H9 (cell line): ENCODE data around the gene USP37. TPM values are rescaled to one million over a fixed set of nuclear protein-coding genes. Genes with fewer than 3 reads are reported as not detected.
A peak's percentile ranks its signal among the peaks of the same experiment; 100 is the strongest.
"Not testable (repeated sequence)": the region's sequence is repeated elsewhere in the genome, so short reads cannot be mapped to it uniquely, and the experiment has no call there.

Experiments
- DNase-seq: peaks from one replicate; pipeline ENCODE4 v3.0.0-alpha.2; 2017
- H2AFZ ChIP-seq: one replicate; pipeline ENCODE4 v1.6.1; 2013; ENCODE audit warnings: mild to moderate bottlenecking, low read length, control low read depth, moderate library complexity
- H2AK5ac ChIP-seq: 2 replicates; pipeline ENCODE4 v1.6.1; 2013; ENCODE audit warnings: low read length, control low read depth, mixed read lengths; ENCODE audit not compliant: insufficient read length
- H2BK120ac ChIP-seq: one replicate; pipeline ENCODE4 v1.6.1; 2013; ENCODE audit warnings: low read depth, mild to moderate bottlenecking, low read length, control low read depth, inconsistent platforms; ENCODE audit not compliant: poor library complexity, severe bottlenecking
- H2BK12ac ChIP-seq: 2 replicates; pipeline ENCODE4 v1.6.1; 2013; ENCODE audit warnings: low read length, control low read depth, mixed read lengths, low read depth; ENCODE audit not compliant: insufficient read length
- H2BK15ac ChIP-seq: 2 replicates; pipeline ENCODE4 v1.6.1; 2013; ENCODE audit warnings: low read depth, low read length, control low read depth
- H2BK20ac ChIP-seq: one replicate; pipeline ENCODE4 v1.6.1; 2013; ENCODE audit warnings: low read depth, mild to moderate bottlenecking, low read length, control low read depth, inconsistent platforms; ENCODE audit not compliant: poor library complexity, severe bottlenecking
- H2BK5ac ChIP-seq: 2 replicates; pipeline ENCODE4 v1.6.1; 2013; ENCODE audit warnings: low read length, control low read depth, mixed read lengths; ENCODE audit not compliant: insufficient read length
- H3K14ac ChIP-seq: 2 replicates; pipeline ENCODE4 v1.6.1; 2013; ENCODE audit warnings: low read length, control low read depth; ENCODE audit not compliant: insufficient read depth
- H3K18ac ChIP-seq: 2 replicates; pipeline ENCODE4 v1.6.1; 2013; ENCODE audit warnings: low read depth, mild to moderate bottlenecking, mixed read lengths, low read length, control low read depth; ENCODE audit not compliant: insufficient read length
- H3K23ac ChIP-seq: 2 replicates; pipeline ENCODE4 v1.6.1; 2013; ENCODE audit warnings: low read length, control low read depth, mixed read lengths, low read depth; ENCODE audit not compliant: insufficient read length
- H3K23me2 ChIP-seq: 2 replicates; pipeline ENCODE4 v1.6.1; 2013; ENCODE audit warnings: low read depth, mild to moderate bottlenecking, mixed read lengths, low read length, control low read depth; ENCODE audit not compliant: insufficient read length, poor library complexity, severe bottlenecking
- H3K27ac ChIP-seq: 2 replicates; pipeline ENCODE4 v1.5.1; 2013; ENCODE audit warnings: low read length, control low read depth, mixed read lengths, low read depth; ENCODE audit not compliant: insufficient read length
- H3K27me3 ChIP-seq: 2 replicates; pipeline ENCODE4 v1.6.1; 2013; ENCODE audit warnings: low read length, control low read depth, inconsistent platforms; ENCODE audit not compliant: insufficient read depth
- H3K4ac ChIP-seq: 2 replicates; pipeline ENCODE4 v1.6.1; 2013; ENCODE audit warnings: low read depth, mild to moderate bottlenecking, control low read depth, inconsistent platforms, low read length, moderate library complexity
- H3K4me1 ChIP-seq: 2 replicates; pipeline ENCODE4 v1.6.1; 2013; ENCODE audit warnings: low read length, control low read depth, inconsistent platforms; ENCODE audit not compliant: insufficient read depth
- H3K4me2 ChIP-seq: 2 replicates; pipeline ENCODE4 v1.6.1; 2013; ENCODE audit warnings: low read length, control low read depth, mixed read lengths; ENCODE audit not compliant: insufficient read length, insufficient read depth
- H3K56ac ChIP-seq: 2 replicates; pipeline ENCODE4 v1.6.1; 2013; ENCODE audit warnings: low read depth, mild to moderate bottlenecking, mixed read lengths, low read length, control low read depth; ENCODE audit not compliant: insufficient read length
- H3K79me1 ChIP-seq: 2 replicates; pipeline ENCODE4 v1.6.1; 2013; ENCODE audit warnings: low read depth, mild to moderate bottlenecking, moderate library complexity, low read length, control low read depth, inconsistent platforms; ENCODE audit not compliant: insufficient read depth, poor library complexity, severe bottlenecking
- H3K79me2 ChIP-seq: 2 replicates; pipeline ENCODE4 v1.6.1; 2013; ENCODE audit warnings: low read length, control low read depth, inconsistent platforms; ENCODE audit not compliant: insufficient read depth
- H3K9ac ChIP-seq: 2 replicates; pipeline ENCODE4 v1.6.1; 2013; ENCODE audit warnings: low read length, control low read depth, mixed read lengths; ENCODE audit not compliant: insufficient read length; ENCODE audit errors: extremely low read depth
- H3K9me3 ChIP-seq: one replicate; pipeline ENCODE4 v1.6.1; 2013; ENCODE audit warnings: low read depth, low read length, inconsistent platforms; ENCODE audit not compliant: control insufficient read depth
- H3T11ph ChIP-seq: one replicate; pipeline ENCODE4 v1.6.1; 2013; ENCODE audit warnings: mild to moderate bottlenecking, low read length, control low read depth, inconsistent platforms
- H4K20me1 ChIP-seq: one replicate; pipeline ENCODE4 v1.6.1; 2013; ENCODE audit not compliant: control insufficient read depth, insufficient read length, insufficient read depth
- H4K5ac ChIP-seq: 2 replicates; pipeline ENCODE4 v1.6.1; 2013; ENCODE audit warnings: low read depth, mild to moderate bottlenecking, mixed read lengths, low read length, control low read depth; ENCODE audit not compliant: insufficient read length
- H4K8ac ChIP-seq: replicated peaks from 2 replicates; pipeline ENCODE4 v1.6.1; 2013; ENCODE audit warnings: low read length, control low read depth, mixed read lengths, low read depth; ENCODE audit not compliant: insufficient read length
- H4K91ac ChIP-seq: 2 replicates; pipeline ENCODE4 v1.6.1; 2013; ENCODE audit warnings: low read depth, mild to moderate bottlenecking, moderate library complexity, mixed read lengths, low read length, control low read depth; ENCODE audit not compliant: insufficient read length
- H3K27ac Mint-ChIP-seq, 3 experiments: 2 replicates in 2 of 3; 3 replicates in 1 of 3; pipeline ENCODE4 v1.8.0; 2020 to 2021; ENCODE audit warnings: mixed read lengths in 3 of 3, mild to moderate bottlenecking in 1 of 3, moderate library complexity in 1 of 3
- H3K27me3 Mint-ChIP-seq: 2 replicates; pipeline ENCODE4 v1.8.0; 2021; ENCODE audit warnings: low read depth, mild to moderate bottlenecking, moderate library complexity, mixed read lengths
- H3K36me3 Mint-ChIP-seq, 3 experiments: 2 replicates in 2 of 3; 3 replicates in 1 of 3; pipeline ENCODE4 v1.8.0; 2020 to 2021; ENCODE audit warnings: low read depth in 3 of 3, mixed read lengths in 3 of 3; ENCODE audit not compliant: insufficient read depth in 1 of 3
- H3K4me1 Mint-ChIP-seq, 2 experiments: 2 replicates each; pipeline ENCODE4 v1.8.0; 2020; ENCODE audit warnings: mixed read lengths in 2 of 2
- H3K4me3 Mint-ChIP-seq, 2 experiments: 2 replicates in 1 of 2; 3 replicates in 1 of 2; pipeline ENCODE4 v1.8.0; 2020 to 2021; ENCODE audit warnings: mild to moderate bottlenecking in 2 of 2, mixed read lengths in 2 of 2, moderate library complexity in 1 of 2
- H3K9me3 Mint-ChIP-seq, 2 experiments: 2 replicates in 1 of 2; 3 replicates in 1 of 2; pipeline ENCODE4 v1.8.0; 2020; ENCODE audit warnings: mild to moderate bottlenecking in 2 of 2, mixed read lengths in 2 of 2, moderate library complexity in 1 of 2
- WGBS: extraction: QIAGEN DNeasy Blood & Tissue Kit; methylation state at CpG from one replicate; pipeline ENCODE4 v1.1.7; 2013; ENCODE audit warnings: missing lambda C conversion rate, low lambda C conversion rate, mixed read lengths; ENCODE audit not compliant: insufficient read length; ENCODE audit errors: extremely low coverage; 5-methylcytosine and 5-hydroxymethylcytosine counted together
- total RNA-seq: library from RNA; stranded (reverse); gene quantifications from 2 replicates; pipeline ENCODE4 v1.2.1, GENCODE V29; 2021
- TF ChIP-seq, protein P1 (sequence below): fragments of 200-600 bp; sonication (generic); conservative IDR thresholded peaks from 3 replicates; pipeline ENCODE4 v1.8.0; 2021; ENCODE audit warnings: antibody characterized with exemption, mild to moderate bottlenecking

USP37 gene
- total RNA-seq, 1 experiment from 2014 or later: 34.9 TPM

DNA sequence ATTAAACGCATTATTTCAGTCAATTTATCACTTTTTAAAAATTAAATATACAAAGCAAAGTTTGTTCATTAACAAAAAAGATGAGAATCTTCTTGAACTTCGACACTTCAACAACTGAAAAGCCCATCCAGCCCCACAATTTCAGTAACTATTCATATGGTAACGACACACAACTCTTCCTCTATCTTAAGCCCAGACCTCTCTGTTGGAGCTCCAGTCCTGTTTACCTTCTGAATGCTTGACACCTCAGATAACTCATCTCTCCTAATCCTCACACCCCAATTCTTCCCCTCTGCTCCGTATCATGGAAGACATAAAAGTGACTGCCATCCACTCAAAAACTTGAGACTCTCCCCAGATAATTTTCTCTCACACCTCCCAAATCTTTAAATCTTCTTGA is 12.6 kb downstream of the USP37 start:
- Mint-ChIP-seq H3K36me3 (peaks cover 42 to 67% (median 65%) of the 10 kb centered on the region in 3 experiments), H3K4me1 (peaks cover 11 to 18% of the 10 kb centered on the region in 2 experiments), H3K27me3 (no peaks in the 10 kb centered on the region), H3K27ac (peak overlapping the region; percentile 0 to 94 (median 7); a peak in 6 of 7 replicates), H3K4me3 (peak overlapping the region; percentile 25 to 60; a peak in 4 of 5 replicates), H3K9me3 (peaks cover 0 to 4% of the 10 kb centered on the region in 2 experiments; a peak in 2 of 5 replicates)
- no peak overlapping the region for H2AFZ ChIP-seq
- H3K79me2 ChIP-seq: no peaks in the 10 kb centered on the region
- H2AK5ac ChIP-seq: no peak overlapping the region
- no peak overlapping the region for H4K8ac ChIP-seq
- no CpG with 5 or more reads among the region's 4 CpGs for WGBS
- no peak overlapping the region for H4K5ac ChIP-seq
- H3K9me3 ChIP-seq: no peaks in the 10 kb centered on the region
- no peak overlapping the region for H3K9ac ChIP-seq
- no peaks in the 10 kb centered on the region for H4K20me1 ChIP-seq
- TF ChIP-seq, protein P1, sequence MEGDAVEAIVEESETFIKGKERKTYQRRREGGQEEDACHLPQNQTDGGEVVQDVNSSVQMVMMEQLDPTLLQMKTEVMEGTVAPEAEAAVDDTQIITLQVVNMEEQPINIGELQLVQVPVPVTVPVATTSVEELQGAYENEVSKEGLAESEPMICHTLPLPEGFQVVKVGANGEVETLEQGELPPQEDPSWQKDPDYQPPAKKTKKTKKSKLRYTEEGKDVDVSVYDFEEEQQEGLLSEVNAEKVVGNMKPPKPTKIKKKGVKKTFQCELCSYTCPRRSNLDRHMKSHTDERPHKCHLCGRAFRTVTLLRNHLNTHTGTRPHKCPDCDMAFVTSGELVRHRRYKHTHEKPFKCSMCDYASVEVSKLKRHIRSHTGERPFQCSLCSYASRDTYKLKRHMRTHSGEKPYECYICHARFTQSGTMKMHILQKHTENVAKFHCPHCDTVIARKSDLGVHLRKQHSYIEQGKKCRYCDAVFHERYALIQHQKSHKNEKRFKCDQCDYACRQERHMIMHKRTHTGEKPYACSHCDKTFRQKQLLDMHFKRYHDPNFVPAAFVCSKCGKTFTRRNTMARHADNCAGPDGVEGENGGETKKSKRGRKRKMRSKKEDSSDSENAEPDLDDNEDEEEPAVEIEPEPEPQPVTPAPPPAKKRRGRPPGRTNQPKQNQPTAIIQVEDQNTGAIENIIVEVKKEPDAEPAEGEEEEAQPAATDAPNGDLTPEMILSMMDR: no peak
- H3K4me1 ChIP-seq: no peaks in the 10 kb centered on the region; the same call in 1 of the 2 replicates
- no peak overlapping the region for H2BK12ac ChIP-seq
- no peak overlapping the region for H3K27ac ChIP-seq
- H3K23me2 ChIP-seq: no peaks in the 10 kb centered on the region
- no peak overlapping the region for H2BK120ac ChIP-seq
- H2BK5ac ChIP-seq: no peak overlapping the region
- DNase-seq: peak; percentile 28
- H3K4ac ChIP-seq: no peak overlapping the region
- H3K18ac ChIP-seq: no peak overlapping the region
- H3K4me2 ChIP-seq: no peak overlapping the region
- no peak overlapping the region for H3T11ph ChIP-seq
- no peak overlapping the region for H3K56ac ChIP-seq
- H2BK20ac ChIP-seq: no peak overlapping the region
- no peaks in the 10 kb centered on the region for H3K27me3 ChIP-seq
- H3K23ac ChIP-seq: no peak overlapping the region
- no peak overlapping the region for H2BK15ac ChIP-seq
- H4K91ac ChIP-seq: no peak overlapping the region
- H3K79me1 ChIP-seq: peaks cover 5% of the 10 kb centered on the region
- H3K14ac ChIP-seq: no peak overlapping the region

DNA sequence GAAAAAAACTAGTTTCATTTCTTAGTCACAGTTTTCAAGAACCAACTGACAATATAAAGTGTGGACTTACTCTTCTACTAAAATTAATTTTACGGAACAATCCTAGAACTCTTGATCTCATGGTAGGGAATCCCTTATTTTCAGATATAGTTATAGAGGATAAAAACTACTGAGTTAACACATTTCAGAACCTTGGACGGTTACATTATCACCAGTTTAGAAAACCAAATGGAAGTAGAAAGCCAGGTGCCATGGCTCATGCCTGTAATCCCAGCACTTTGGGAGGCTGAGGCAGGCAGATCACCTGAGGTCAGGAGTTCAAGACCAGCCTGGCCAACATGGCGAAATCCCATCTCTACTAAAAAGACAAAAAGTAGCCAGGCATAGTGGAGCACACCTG is 13.9 kb downstream of the USP37 start:
- H2BK15ac ChIP-seq, H3K4ac ChIP-seq, H3K4me1 ChIP-seq, H3K18ac ChIP-seq, H3K27ac ChIP-seq, H2BK5ac ChIP-seq, H3K9me3 Mint-ChIP-seq, H3K14ac ChIP-seq, H2BK120ac ChIP-seq, H3K23ac ChIP-seq, H2BK12ac ChIP-seq, H3K27me3 ChIP-seq, H3K56ac ChIP-seq, H4K5ac ChIP-seq, H4K8ac ChIP-seq, H3K27me3 Mint-ChIP-seq, DNase-seq, H3K79me1 ChIP-seq, H3K79me2 ChIP-seq, H2AK5ac ChIP-seq, H3K4me3 Mint-ChIP-seq, H4K20me1 ChIP-seq, H3K9me3 ChIP-seq, H3K9ac ChIP-seq, H3K4me2 ChIP-seq, H3T11ph ChIP-seq, H4K91ac ChIP-seq, H3K23me2 ChIP-seq, H2AFZ ChIP-seq, H2BK20ac ChIP-seq: not testable (repeated sequence)
- Mint-ChIP-seq H3K4me1 (peaks cover 11 to 18% of the 10 kb centered on the region in 2 experiments), H3K27ac (peak overlapping the region in 2 of 3 experiments; percentile 20 to 65; a peak in 1 of 7 replicates), H3K36me3 (peaks cover 37 to 64% (median 60%) of the 10 kb centered on the region in 3 experiments)
- no CpG with 5 or more reads among the region's 3 CpGs for WGBS
